Heart left ventricle (tissue), 16 donors: ENCODE measurements around the gene TMIE. TPM values are rescaled to one million over a fixed set of nuclear protein-coding genes. Genes with fewer than 3 reads are reported as not detected.

ENCODE experiments used
- ATAC-seq, 4 donors: fragments of 200-7000 bp; cut with Tn5 transposase; one replicate each; pipeline ENCODE4 v1.9.1; 2020 to 2022; ENCODE audit warnings: moderate library complexity in 4 of 4, mild to moderate bottlenecking in 3 of 4, moderate number of reproducible peaks in 1 of 4
- DNase-seq, 5 donors: peaks; one replicate each; pipeline ENCODE4 v3.0.0-alpha.2; 2020
- H3K27ac ChIP-seq, 12 donors: fragments of 200-600 bp; sonication (generic) in 4 of 12; one replicate each; pipeline versions ENCODE4 v1.5.0 to v1.8.0; 2016 to 2022; ENCODE audit warnings: mild to moderate bottlenecking in 2 of 12
- H3K27me3 ChIP-seq, 9 donors: fragments of 200-600 bp; sonication (generic) in 2 of 9; one replicate each; pipeline versions ENCODE4 v1.5.1 to v1.8.0; 2016 to 2022; ENCODE audit warnings: mild to moderate bottlenecking in 3 of 9
- H3K36me3 ChIP-seq, 9 donors: fragments of 200-600 bp; sonication (generic) in 2 of 9; one replicate each; pipeline versions ENCODE4 v1.5.0 to v1.8.0; 2018 to 2022; ENCODE audit warnings: mild to moderate bottlenecking in 2 of 9
- H3K4me1 ChIP-seq, 12 donors: fragments of 200-600 bp; sonication (generic) in 4 of 12; one replicate each; pipeline versions ENCODE4 v1.5.0 to v1.8.0; 2016 to 2022; ENCODE audit warnings: mild to moderate bottlenecking in 3 of 12
- H3K4me3 ChIP-seq, 12 donors: fragments of 200-600 bp; sonication (generic) in 4 of 12; one replicate each; pipeline versions ENCODE4 v1.5.0 to v1.8.0; 2017 to 2022; ENCODE audit warnings: mild to moderate bottlenecking in 9 of 12, moderate library complexity in 4 of 12
- H3K9me3 ChIP-seq, 12 donors: fragments of 200-600 bp; sonication (generic) in 4 of 12; one replicate each; pipeline versions ENCODE4 v1.5.0 to v1.8.0; 2016 to 2022; ENCODE audit warnings: mild to moderate bottlenecking in 1 of 12
- CTCF ChIP-seq, 12 donors: fragments of 200-600 bp; sonication (generic) in 4 of 12; IDR thresholded peaks; one replicate each; pipeline versions ENCODE4 v1.5.0 to v1.8.0; 2018 to 2022; ENCODE audit warnings: antibody characterized with exemption in 12 of 12, mild to moderate bottlenecking in 5 of 12
- POLR2A ChIP-seq, 2 donors: fragments of 450-650 bp; IDR thresholded peaks; one replicate each; pipeline ENCODE4 v1.6.1; 2017; ENCODE audit warnings: antibody characterized with exemption in 2 of 2, mild to moderate bottlenecking in 2 of 2, moderate library complexity in 2 of 2
- WGBS, 4 donors: extraction: QIAGEN DNeasy Blood & Tissue Kit in 2 of 4; methylation state at CpG; one replicate each; pipeline versions ENCODE4 v1.1.5 to v1.1.7; 2013 to 2018; 5-methylcytosine and 5-hydroxymethylcytosine counted together
- intact Hi-C, 10 donors: fragments of 100-400 bp; cut with DNase I; formaldehyde crosslinking; loops; one replicate each; pipeline versions ENCODE4 v1.11.1 to v1.14.2; 2022
- polyA plus RNA-seq, 2 donors: library from polyadenylated mRNA; stranded (reverse); fragments of 200-250 nt; gene quantifications; one replicate each; pipeline ENCODE4 v1.2.3, GENCODE V29; 2013
- total RNA-seq, 9 donors: library from RNA; depleted of rRNA in 2 of 9; stranded (reverse); fragments of >200 nt in 2 of 9; fragmentation: NEBNext Ultra II Directional in 3 of 9; extraction: Animal tissue kit (Norgen Biotek cat#: 25700) in 3 of 9; gene quantifications; one replicate each; pipeline versions ENCODE4 v1.1.0 to v1.2.4, GENCODE V29; 2016 to 2023
- donor health status: ischemic (EF 13 %, LVEDD 7.1; RV severe dilation, severe dysfunction).
- donor health status: healthy with polysubstance abuse.
- donor health status: DM: no; HTN: yes; CAD: no.
- donor health status: DM: no; HTN: no; CAD: no.
- donor health status: ischemic (EF 25% LVEDD 6.9; RV normal size, moderate dysfunction).
- donor health status: ischemic (EF 25% LVEDD 5.7; RV mildly dilated, moderate dysfunction).
- donor health status: healthy.
- donor health status: DM: yes; HTN: yes; CAD: no.
- donor health status: ischemic (EF 35%, LVEDD 5.7; RV mildly dilated, moderate dysfunction).
- donor health status: nonischemic (EF 11% LVEDD 7.7; RV severe dilation, severe dysfunction).
- donor health status: DM: yes; HTN: yes; CAD: no.
- donor health status: PGD.
- donor health status: ischemic (EF 29% LVEDD 5.4; RV normal size, mild dysfunction).
- donor health status: nonischemic (EF 23%, LVEDD 6.1; RV moderate dilation, normal function).

TMIE gene
- total and polyA plus RNA-seq, 11 donors = 0.46 to 0.95 (median 0.61) TPM; not detected in 1

- DNase-seq (peak; percentile 72 to 79 (median 75)), ATAC-seq (peak in 3 of 4 donors; percentile 44 to 71 (median 65))
- H3K4me3 ChIP-seq = peak within 1 kb of the TSS; percentile 57 to 95 (median 82)
- H3K27ac ChIP-seq = peak within 1 kb of the TSS; percentile 85 to 98 (median 94)
- no peaks in the 10 kb centered on the region for H3K27me3 ChIP-seq
- H3K36me3 ChIP-seq = peaks cover 0 to 13% (median 5%) of the 10 kb centered on the region in 9 donors
- WGBS, 4 donors = 1 to 3% (median 2%) methylated on average over 21 to 71 of the region's 71 CpGs
- peaks cover 29 to 88% (median 75%) of the 10 kb centered on the region in 12 donors for H3K4me1 ChIP-seq
- intact Hi-C loops = no loop called here
- TF ChIP-seq POLR2A (IDR thresholded peaks at IDR 0.05) (peak; percentile 64 to 94), CTCF (IDR thresholded peaks at IDR 0.05) (peak in 1 of 12 donors; percentile 4)
- no peaks in the 10 kb centered on the region for H3K9me3 ChIP-seq
Measured at GRCh38 chr3:46693038-46693891, 7.9 kb upstream of the TMIE start, which contains the start of gene ALS2CL. Gene ALS2CL (minus strand): TSS chr3:46693679. CDS start chr3:46689440, 4,239 bp downstream.

DNA sequence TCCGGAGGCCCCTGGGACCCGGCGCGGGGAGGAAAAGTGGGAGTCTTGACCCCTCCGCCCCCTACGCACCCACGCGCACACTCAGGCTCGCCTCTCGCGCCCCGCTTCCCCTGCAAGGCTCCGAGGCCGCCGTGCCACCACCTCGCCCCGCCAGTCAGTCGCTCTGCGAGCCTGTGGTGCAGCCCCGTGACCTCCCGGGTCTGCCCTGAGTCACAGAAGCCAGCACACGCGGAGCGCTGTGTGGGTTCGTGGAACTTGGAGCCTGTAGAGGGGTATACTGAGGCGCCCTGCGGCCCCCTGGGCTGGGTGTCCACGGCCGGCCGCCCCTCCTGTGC lies 7.3 kb upstream of the TMIE start:
- no peaks in the 10 kb centered on the region for H3K27me3 ChIP-seq
- DNase-seq (peak in 3 of 5 donors; percentile 55 to 78 (median 65)), ATAC-seq (peak in 2 of 4 donors; percentile 1 to 7)
- no peak for TF ChIP-seq CTCF (IDR thresholded peaks at IDR 0.05)
- no peak for TF ChIP-seq POLR2A (IDR thresholded peaks at IDR 0.05)
- H3K4me1 ChIP-seq = peaks cover 29 to 88% (median 75%) of the 10 kb centered on the region in 12 donors
- 24 to 55% (median 31%) methylated on average over 2 to 30 of the region's 30 CpGs for WGBS, 4 donors
- intact Hi-C loops = no loop called here
- peaks cover 0 to 7% (median 0%) of the 10 kb centered on the region in 9 donors for H3K36me3 ChIP-seq
- no peaks in the 10 kb centered on the region for H3K9me3 ChIP-seq
- peak overlapping the region; percentile 57 to 95 (median 82) for H3K4me3 ChIP-seq
- peak overlapping the region; percentile 85 to 98 (median 94) for H3K27ac ChIP-seq

GRCh38 chr3:46694520-46694919 lies 6.7 kb upstream of the TMIE start:
- WGBS, 4 donors = 96 to 100% (median 99%) methylated on average over 3 of the region's 3 CpGs
- H3K4me3 ChIP-seq = no peak overlapping the region
- ATAC-seq (no peak), DNase-seq (no peak)
- H3K9me3 ChIP-seq = no peaks in the 10 kb centered on the region
- peaks cover 29 to 86% (median 75%) of the 10 kb centered on the region in 12 donors for H3K4me1 ChIP-seq
- H3K36me3 ChIP-seq = peaks cover 0 to 2% (median 0%) of the 10 kb centered on the region in 9 donors
- TF ChIP-seq POLR2A (IDR thresholded peaks at IDR 0.05) (no peak), CTCF (IDR thresholded peaks at IDR 0.05) (no peak)
- intact Hi-C loops = no loop called here
- H3K27me3 ChIP-seq = no peaks in the 10 kb centered on the region
- peak overlapping the region; percentile 85 to 98 (median 94) for H3K27ac ChIP-seq
